ENCODE results near the gene PCDHGA12. TPM values are rescaled to one million over a fixed set of nuclear protein-coding genes. Genes with fewer than 3 reads are reported as not detected.
A peak's percentile ranks its signal among the peaks of the same experiment; 100 is the strongest.
"Not testable (repeated sequence)": the region's sequence is repeated elsewhere in the genome, so short reads cannot be mapped to it uniquely, and the experiment has no call there.

PCDHGA12 gene
- total RNA-seq, 1 experiment from 2014 or later: not detected

GRCh38 chr5:141421489-141421855, 8.8 kb upstream of the PCDHGA12 start:
- Histone ChIP-seq H3K9me3 (peaks cover 12% of the 10 kb centered on the region; the same call in 1 of the 2 replicates), H3K36me3 (no peaks in the 10 kb centered on the region), H3K27me3 (no peaks in the 10 kb centered on the region), H3K4me3 (no peak overlapping the region)
- no peak for DNase-seq

GRCh38 chr5:141422742-141423291, 7.5 kb upstream of the PCDHGA12 start:
- no peaks in the 10 kb centered on the region for H3K27me3 ChIP-seq
- no peaks in the 10 kb centered on the region for H3K36me3 ChIP-seq
- DNase-seq: no peak
- peaks cover 12% of the 10 kb centered on the region; the same call in 1 of the 2 replicates for H3K9me3 ChIP-seq
- H3K4me3 ChIP-seq: no peak overlapping the region

- Histone ChIP-seq H3K9me3 (peaks cover 4% of the 10 kb centered on the region; the same call in 1 of the 2 replicates), H3K36me3 (no peaks in the 10 kb centered on the region), H3K4me3 (no peak overlapping the region), H3K27me3 (no peaks in the 10 kb centered on the region)
- no peak for DNase-seq
Observed at GRCh38 chr5:141427783-141428426, 2.4 kb upstream of the PCDHGA12 start.

- no peak overlapping the region for H3K4me3 ChIP-seq
- H3K36me3 ChIP-seq: no peaks in the 10 kb centered on the region
- H3K9me3 ChIP-seq: peaks cover 4% of the 10 kb centered on the region; the same call in 1 of the 2 replicates
- no peaks in the 10 kb centered on the region for H3K27me3 ChIP-seq
- no peak for DNase-seq
Observed at GRCh38 chr5:141431286-141431685, 979 bp downstream of the PCDHGA12 start.

GRCh38 chr5:141432308-141432707, 2.0 kb downstream of the PCDHGA12 start:
- not testable (repeated sequence) for DNase-seq, H3K9me3 ChIP-seq, H3K27me3 ChIP-seq, H3K4me3 ChIP-seq, H3K36me3 ChIP-seq

GRCh38 chr5:141432726-141433125, 2.4 kb downstream of the PCDHGA12 start:
- H3K9me3 ChIP-seq, H3K27me3 ChIP-seq, H3K36me3 ChIP-seq, H3K4me3 ChIP-seq, DNase-seq: not testable (repeated sequence)

GRCh38 chr5:141434006-141434405, 3.7 kb downstream of the PCDHGA12 start:
- H3K4me3 ChIP-seq: no peak overlapping the region
- no peak for DNase-seq
- H3K27me3 ChIP-seq: no peaks in the 10 kb centered on the region
- no peaks in the 10 kb centered on the region for H3K36me3 ChIP-seq
- H3K9me3 ChIP-seq: peaks cover 4% of the 10 kb centered on the region; the same call in 1 of the 2 replicates

- Histone ChIP-seq H3K36me3 (no peaks in the 10 kb centered on the region), H3K27me3 (no peaks in the 10 kb centered on the region), H3K9me3 (no peaks in the 10 kb centered on the region), H3K4me3 (no peak overlapping the region)
- no peak for DNase-seq
Observed at GRCh38 chr5:141437221-141437620, 6.9 kb downstream of the PCDHGA12 start.

- Histone ChIP-seq H3K9me3 (no peaks in the 10 kb centered on the region), H3K27me3 (no peaks in the 10 kb centered on the region), H3K36me3 (no peaks in the 10 kb centered on the region), H3K4me3 (no peak overlapping the region)
- DNase-seq: no peak
Observed at GRCh38 chr5:141439411-141440141, 9.3 kb downstream of the PCDHGA12 start.

- no peaks in the 10 kb centered on the region for H3K36me3 ChIP-seq
- H3K4me3 ChIP-seq: no peak overlapping the region
- DNase-seq: no peak
- no peaks in the 10 kb centered on the region for H3K9me3 ChIP-seq
- no peaks in the 10 kb centered on the region for H3K27me3 ChIP-seq
Observed at GRCh38 chr5:141440341-141440740, 10.0 kb downstream of the PCDHGA12 start.

GRCh38 chr5:141441571-141442170, 11.4 kb downstream of the PCDHGA12 start:
- DNase-seq: no peak
- no peaks in the 10 kb centered on the region for H3K36me3 ChIP-seq
- H3K9me3 ChIP-seq: no peaks in the 10 kb centered on the region
- no peak overlapping the region for H3K4me3 ChIP-seq
- no peaks in the 10 kb centered on the region for H3K27me3 ChIP-seq

- no peak for DNase-seq
- Histone ChIP-seq H3K36me3 (no peaks in the 10 kb centered on the region), H3K9me3 (peaks cover 2% of the 10 kb centered on the region; the same call in 1 of the 2 replicates)
Observed at GRCh38 chr5:141465351-141465750, 35.0 kb downstream of the PCDHGA12 start.

GRCh38 chr5:141475625-141476131, 45.4 kb downstream of the PCDHGA12 start, which contains the start of gene PCDHGC3:
Gene PCDHGC3 (plus strand): TSS chr5:141475966. CDS start chr5:141476117, 151 bp downstream.
- H3K27me3 ChIP-seq: no peaks in the 10 kb centered on the region

More at GRCh38 chr5:141465351-141465750, 35.0 kb downstream of the PCDHGA12 start:
- Histone ChIP-seq H3K4me3 (no peak overlapping the region), H3K27me3 (no peaks in the 10 kb centered on the region)

GRCh38 chr5:141476132-141476911, 46.0 kb downstream of the PCDHGA12 start:
- Histone ChIP-seq H3K27me3 (no peaks in the 10 kb centered on the region), H3K4me3 (peak overlapping the region; percentile 63), H3K9me3 (no peaks in the 10 kb centered on the region), H3K36me3 (peaks cover 30% of the 10 kb centered on the region)
- peak; percentile 83 for DNase-seq

More at GRCh38 chr5:141475625-141476131, 45.4 kb downstream of the PCDHGA12 start, which contains the start of gene PCDHGC3:
- H3K9me3 ChIP-seq: no peaks in the 10 kb centered on the region
- H3K36me3 ChIP-seq: peaks cover 25% of the 10 kb centered on the region
- H3K4me3 ChIP-seq: peak within 1 kb of the TSS; percentile 63
- peak; percentile 98 for DNase-seq

- H3K9me3 ChIP-seq: no peaks in the 10 kb centered on the region
- H3K36me3 ChIP-seq: peaks cover 32% of the 10 kb centered on the region
- H3K27me3 ChIP-seq: no peaks in the 10 kb centered on the region
- peak overlapping the region; percentile 63 for H3K4me3 ChIP-seq
- DNase-seq: no peak
Observed at GRCh38 chr5:141477044-141477575, 46.8 kb downstream of the PCDHGA12 start.

- Histone ChIP-seq H3K4me3 (peak overlapping the region; percentile 63), H3K27me3 (no peaks in the 10 kb centered on the region), H3K9me3 (no peaks in the 10 kb centered on the region), H3K36me3 (peaks cover 34% of the 10 kb centered on the region)
- peak; percentile 34 for DNase-seq
Observed at GRCh38 chr5:141477815-141478214, 47.5 kb downstream of the PCDHGA12 start.
